Inferior parietal cortex (tissue), 1 donor: ENCODE measurements around the gene PDE4C.

Experiments
- DNase-seq: peaks from one replicate; pipeline ENCODE4 v3.0.0-alpha.2; 2016; ENCODE audit errors: extremely low spot score

PDE4C gene

DNA sequence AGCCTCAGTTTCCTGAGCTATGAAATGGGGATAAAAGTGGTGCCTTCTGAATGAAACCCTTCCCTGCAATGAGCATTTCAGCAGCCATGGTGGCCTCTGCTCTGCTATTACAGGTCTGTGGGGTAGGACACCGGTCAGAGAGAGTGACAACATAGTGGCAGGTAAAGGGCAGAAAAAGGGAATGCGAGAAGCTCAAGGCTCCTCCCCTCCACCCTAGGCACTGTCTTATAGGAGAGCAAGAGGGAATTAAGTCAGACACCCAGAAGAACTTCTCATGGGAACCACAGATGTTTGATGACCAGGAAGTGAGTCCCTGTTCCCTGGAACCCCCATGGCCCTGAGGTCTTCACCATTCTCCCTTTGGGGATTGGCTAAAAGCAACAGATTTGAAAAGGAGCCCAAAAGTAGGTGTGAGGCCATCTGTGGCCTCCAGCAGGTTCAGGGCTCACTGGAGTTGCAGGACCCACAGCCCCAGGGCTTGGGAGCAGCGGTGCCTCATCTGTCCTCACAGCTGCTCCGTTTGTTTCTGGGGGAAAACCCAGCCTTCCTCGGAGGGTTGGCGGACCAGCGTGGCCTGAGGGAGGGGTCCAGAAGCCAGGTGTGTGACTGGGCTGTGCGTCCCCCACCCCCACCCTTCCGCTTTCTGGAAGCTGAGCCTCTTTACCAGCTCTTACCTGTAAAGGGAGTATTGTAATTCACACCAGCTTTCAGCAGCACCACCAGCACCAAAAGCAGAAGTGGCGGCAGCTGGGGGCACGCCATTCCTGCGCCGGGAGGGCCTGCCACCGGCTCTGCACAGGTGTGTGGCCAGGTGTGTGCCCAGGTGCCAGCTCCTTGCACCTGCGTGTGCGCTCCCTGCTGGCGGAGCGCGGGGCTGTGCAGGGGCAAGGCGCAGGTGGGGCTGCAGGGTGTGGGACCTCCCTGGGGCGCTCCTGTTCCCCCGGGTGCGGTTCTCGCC is 28.6 kb upstream of the PDE4C start:
- no peak for DNase-seq

DNA sequence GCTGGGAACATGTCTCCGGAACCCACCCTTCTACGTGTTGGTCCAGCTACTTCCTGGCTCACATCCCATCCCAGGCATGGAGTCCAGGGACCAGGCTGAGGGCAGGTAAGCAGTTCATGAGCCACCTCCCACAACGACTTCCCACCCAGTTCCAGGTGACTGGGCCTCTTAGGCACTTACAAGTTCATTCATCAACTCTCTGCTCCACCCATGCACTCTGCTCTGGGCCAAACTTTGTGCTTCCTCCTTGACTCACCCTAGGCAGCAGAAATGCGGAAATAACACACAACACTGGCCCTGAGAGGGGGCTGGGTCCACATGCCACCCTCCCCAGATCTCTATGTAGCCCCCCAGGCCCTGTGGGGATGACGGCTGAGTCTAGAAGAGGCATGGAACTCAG is 27.5 kb upstream of the PDE4C start:
- no peak for DNase-seq

GRCh38 chr19:18253130-18253529 is 26.9 kb upstream of the PDE4C start:
- DNase-seq, result no peak

DNA sequence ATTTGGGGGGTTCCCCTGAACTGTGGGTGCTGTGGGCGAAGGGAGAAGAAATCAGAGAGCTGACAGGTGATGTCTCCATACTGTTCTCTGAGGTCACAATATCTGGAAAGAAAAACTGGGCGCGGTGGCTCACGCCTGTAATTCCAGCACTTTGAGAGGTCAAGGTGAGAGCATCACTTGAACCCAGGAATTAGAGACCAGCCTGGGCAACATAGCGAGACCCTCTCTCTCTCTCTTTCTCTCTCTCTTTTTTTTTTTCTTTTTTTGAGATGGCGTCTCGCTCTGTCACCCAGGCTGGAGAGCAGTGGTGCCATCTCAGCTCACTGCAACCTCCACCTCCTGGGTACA is 26.1 kb upstream of the PDE4C start:
- DNase-seq, result no peak

DNA sequence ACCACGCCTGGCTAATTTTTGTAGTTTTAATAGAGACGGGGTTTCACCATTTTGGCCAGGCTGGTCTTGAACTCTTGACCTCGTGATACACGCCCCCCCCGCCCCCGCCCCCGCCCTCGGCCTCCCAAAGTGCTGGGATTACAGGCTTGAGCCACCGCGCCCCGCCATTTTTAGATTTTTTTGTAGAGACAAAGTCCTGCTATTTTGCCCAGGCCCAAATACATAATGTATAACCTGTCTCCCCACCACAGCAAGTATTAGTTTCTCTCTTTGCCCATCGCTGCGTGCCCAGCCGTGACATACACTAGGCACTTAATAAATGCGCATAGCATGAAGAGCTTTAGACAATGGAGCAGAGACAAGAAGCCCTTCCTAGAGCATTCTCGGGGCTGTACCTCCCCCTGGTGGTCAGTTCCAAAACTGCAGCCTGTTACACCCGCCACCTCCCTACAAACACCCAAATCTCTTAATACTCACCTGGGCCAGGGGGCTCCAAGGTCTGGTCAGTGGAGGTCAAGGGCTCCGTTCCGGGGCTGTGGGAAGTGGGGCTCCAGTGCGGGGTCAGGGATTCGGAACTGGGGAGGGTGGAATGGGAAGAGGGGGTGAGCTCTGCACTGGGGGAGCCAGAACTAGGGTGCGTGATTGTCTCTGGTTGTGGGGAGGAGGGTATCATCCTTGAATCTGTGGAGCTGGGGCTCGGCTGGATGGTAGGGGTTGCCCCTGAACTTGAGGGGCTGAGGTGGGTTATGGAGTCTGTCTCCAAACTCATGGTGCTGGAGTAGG is 25.5 kb upstream of the PDE4C start:
- peak; percentile 87 for DNase-seq

DNA sequence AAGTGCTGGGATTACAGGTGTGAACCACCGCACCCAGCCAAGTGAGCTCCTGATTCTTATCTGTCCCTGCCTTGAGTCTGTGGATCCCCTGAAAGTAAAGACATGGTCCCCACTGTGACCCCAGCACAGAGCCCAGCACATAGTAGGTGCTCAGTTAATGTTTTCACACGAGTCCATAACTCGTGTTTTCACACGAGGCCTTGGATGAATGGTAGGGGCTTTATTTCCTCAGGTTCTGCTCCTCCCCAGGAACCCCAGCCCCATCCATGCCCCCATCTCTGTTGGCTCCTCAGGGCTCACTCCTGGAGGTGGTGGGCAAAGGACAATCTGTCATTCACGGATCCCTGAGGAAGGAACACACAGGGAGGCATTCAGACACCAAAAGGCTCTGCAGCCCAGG is 23.6 kb upstream of the PDE4C start:
- no peak for DNase-seq

- DNase-seq, result no peak
These were observed 19.1 kb upstream of the PDE4C start for GRCh38 chr19:18245297-18245696.

DNA sequence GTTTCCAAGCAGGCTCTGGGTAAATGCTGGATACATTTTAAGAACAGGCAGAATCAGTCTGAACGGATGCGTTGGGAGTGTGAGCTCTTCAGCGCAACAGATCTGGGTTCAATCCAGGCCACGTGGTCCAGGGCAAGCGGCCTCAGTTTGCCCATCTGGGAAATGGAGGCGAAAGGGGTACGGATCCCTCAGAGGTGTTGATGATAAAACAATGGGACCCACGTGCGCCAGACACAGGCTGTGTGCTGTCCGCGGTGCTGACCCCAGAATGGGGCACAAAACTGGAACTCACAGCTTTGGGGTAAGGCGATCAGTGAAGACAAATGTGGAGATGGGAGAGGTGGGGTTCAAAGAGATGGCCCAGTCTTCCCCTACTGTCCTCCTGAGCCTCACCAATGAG is 13.1 kb upstream of the PDE4C start:
- DNase-seq, result no peak

DNA sequence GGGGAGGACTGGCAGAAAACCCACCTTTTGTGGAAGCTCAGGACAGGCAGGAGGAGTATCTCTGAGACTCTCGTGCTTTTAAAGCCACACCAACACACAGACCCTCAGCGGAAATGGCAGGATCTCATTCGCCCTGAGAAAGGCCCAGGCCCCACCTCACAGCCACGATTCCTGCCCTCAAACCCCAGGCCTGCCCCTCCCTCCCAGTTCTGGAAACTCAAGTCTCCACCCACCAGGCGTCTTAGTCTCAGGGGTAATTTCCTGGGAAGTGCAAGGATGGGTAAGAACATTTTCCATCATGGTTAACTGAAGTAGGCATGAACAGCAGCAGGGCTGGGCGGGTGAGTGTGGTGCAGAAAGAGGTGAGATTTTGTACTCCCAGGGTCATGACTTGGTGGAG is 8.0 kb upstream of the PDE4C start:
- no peak for DNase-seq

DNA sequence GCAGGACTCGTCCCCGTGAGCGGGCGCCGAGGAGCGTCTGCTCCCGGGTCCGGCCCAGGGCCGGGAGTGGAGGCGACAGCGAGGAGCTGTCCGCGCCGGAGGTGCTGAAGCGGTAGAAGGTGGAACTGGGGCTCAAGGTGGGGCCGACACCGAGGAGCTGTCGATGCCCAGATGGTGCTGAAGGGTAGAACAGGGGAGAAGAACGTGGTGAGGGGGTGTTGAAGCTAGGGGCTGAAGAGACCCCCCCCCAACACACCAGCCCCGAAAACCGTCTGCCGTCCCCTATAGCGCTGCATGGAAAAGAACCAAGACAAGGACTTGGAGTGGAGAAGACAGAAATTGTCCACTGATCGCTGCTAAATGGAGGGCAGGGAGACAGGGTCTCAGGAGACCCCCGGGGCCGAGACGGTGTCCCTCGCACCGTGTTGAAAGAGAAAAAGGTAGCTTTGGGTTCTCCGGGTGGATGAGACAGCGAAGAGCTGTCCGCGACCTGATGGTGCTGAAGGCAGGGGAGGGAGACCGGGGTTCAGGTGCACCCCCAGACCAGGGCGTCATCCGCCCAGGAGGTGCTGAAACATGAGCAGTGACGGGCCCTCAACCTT is 7.1 kb upstream of the PDE4C start:
- no peak for DNase-seq

DNA sequence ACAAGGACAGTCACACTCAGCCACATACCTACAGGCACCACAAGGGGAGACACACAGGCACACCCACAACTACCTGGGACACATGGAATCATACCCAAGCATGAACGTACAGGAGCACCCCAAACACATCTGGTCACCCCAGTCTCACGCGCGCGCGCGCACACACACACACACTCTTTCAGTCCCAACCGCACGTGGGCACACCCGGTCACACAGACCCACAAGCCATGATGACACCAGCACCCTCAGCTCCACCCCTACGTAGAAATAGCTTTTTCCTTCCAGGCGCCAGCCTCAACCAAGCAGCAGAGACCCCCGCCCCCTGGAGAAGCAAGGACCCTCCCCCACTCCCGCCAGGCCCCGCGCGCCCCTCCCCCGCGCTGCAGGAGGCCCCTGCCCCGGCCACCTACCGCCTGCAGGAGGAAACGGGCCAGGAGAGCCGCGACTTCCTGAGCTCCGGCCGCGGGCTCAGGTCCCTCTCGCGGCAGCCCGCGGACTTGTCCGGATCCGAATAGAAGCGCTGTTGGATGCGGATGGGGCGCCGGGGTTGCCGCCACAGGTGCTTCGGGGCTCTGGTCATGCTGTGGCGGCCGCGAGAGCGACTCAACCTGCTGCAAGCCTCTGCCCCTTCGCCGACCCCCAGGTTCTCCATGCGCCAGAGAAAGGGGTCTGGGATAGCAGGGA is 6.4 kb upstream of the PDE4C start:
- DNase-seq, result no peak

DNA sequence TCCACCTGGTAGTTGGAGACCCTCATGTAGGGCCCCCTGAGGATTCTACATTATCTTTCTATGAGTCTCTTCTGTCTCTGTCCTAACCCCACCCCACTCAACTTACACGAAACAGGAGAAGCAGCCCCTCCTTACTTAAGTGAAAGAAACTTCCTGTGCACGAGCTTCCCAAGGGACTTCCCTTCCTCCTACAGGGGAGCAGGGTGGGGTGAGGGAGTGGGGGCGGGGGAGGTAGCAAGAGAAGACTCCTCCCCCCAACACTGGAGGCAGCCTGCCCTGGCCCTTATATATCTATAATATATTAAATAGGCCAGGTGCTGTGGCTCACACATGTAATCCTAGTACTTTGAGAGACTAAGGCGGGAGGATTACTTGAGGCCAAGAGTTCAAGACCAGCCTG is 5.5 kb upstream of the PDE4C start:
- no peak for DNase-seq

DNA sequence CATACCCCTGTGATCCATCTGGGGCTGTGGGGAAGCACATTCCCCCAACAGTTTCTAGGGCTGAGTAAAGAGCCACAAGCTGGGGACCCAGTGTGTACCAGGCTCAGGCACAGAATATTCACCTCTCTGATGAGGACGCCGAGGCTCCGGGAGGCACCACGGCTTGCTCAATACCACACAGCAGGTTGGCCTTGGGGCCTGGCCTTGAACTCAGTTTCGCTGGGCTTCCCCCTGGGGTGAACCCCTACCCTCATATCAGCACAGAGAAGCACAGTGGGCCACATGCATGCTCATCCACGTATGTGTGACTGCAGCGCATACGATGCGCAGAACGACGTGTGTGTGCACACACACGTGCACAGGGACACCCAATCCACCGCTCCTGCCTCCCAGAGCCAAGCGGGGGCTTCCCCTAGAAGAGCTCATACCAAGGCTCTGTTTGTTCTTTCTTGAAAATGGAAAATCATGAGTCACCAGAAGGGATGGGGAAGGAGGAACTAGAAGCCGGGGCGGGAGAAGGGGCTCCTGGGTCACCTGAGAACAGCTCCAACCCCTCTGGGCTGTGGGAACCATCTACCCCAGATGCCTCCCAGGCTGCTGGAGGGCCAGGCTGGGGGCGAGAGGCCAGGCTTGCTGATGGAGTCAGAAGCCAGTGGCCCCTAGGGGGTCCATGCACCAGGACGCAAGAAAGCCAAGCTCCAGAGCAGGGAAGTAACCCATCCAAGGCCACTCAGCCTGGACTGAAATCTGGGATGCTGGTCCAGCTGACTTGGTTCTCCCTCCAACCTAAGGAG is 4.9 kb upstream of the PDE4C start:
- peak; percentile 23 for DNase-seq

DNA sequence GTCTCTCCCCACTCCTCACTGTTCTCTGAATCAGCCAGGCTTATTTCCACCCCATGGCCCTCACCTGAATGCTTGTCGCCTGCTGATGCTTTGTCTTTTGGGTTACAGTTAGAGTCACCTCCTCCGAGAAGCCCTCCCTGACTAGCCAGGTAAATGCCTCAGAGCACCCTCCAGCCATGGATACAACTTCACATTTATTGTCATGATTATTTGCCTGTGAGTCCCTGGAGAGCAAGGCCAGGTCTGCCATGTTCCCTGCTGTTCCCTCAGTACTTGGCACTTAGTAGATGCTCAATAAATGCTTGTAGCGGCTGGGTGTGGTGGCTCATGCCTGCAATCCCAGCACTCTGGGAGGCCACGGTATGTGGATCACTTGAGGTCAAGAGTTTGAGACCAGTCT is 3.7 kb upstream of the PDE4C start:
- DNase-seq, result no peak

DNA sequence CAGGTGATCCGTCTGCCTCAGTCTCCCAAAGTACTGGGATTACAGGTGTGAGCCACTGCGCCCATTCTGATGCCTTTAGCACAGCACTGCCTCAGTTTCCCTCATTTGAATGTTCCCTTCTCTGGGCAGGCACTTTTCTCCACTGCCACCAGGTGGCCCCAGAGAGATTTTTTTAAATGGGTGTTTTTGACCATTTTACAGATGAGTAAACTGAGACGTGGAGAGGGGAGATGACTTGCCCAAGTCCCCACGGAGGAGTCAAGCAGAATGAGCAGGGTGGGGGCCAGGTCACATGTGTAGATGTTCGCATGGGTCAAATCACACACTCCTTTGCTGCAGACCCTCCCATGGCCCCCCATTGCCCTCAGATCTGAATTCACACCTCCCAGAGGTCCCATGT is 3.2 kb upstream of the PDE4C start:
- no peak for DNase-seq

DNA sequence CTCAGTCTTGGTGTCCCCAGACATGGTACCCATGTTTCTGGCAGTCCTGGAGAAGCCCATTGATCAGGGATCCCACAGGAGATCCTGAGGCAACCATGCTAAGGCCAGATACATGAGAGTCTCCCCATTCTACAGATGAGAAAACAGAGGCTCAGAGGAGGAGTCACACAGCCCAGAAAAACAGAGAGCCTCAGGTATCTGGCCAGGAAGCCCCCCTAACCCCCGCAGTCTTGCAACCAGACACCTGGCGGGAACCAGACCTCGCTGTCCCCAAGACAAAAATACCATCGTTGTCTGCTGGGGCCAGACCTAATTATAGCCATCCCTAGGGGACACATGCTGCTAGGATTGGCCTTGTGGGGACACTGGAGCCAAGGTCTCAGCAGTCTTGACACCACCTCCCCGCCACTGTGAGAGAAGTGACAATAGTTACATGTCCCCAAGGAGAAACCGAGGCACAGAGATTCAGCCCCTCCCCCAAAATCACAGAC is 1.6 kb upstream of the PDE4C start:
- DNase-seq, result no peak

GRCh38 chr19:18226956-18227780 is 930 bp upstream of the PDE4C start:
- DNase-seq, result no peak

DNA sequence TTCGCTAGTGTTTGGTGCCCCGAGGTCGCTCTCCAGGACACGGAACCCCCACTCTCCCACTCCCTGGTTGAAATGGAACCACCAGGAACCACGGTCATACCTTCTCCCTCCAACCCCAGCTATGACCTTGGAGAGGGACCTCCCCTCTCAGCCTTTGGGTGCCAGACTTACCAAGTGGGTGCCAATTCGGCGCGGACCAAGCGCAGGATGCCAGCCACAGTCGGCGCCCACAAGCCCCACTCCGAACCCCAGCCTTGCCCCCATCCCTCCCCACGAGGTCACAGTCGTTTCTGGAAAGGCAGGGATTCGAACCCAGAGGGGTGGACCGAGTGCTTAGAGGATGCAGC is 910 bp downstream of the PDE4C start:
- DNase-seq, result no peak

DNA sequence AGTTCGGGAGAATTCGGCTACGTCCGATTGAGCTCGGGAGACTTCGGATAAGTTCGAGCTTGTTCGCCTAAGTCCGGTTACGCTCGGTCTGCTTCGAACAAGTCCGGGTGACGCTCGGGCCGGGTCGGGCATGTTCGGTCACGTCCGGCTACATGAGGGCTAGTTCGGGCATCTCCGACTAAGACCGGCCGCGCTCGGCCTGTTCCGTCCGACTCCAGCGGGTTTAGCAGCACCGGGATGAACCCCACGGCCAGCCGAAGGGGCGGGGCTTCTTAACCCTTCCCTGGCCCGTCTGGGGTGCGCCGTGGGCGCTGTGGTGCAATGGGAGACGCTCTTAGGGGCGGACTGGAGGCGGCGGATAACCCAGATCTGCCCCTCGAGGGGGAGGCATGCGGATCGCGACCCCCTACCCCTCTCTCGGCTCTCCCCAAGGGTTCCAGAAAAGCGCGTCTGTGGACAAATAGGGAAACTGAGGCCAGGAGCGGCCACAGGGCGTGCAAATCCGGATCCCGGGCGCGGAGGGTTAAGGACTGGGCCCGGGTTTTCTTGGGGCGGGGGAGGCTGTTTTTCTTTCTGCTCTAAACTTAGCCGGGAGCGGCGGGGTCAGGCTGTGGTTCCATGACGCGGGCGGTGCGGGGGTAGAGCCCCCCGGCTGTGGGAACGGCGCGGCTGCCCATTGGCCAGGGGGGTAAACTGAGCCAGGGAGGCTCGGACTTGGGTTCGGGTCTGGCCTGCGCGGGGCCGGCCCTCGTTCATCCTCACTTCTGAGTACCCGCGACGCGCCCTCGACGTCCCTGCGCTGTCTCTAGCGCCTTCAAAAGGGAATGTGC is 1.5 kb downstream of the PDE4C start:
- peak; percentile 91 for DNase-seq
